ENCODE results near the gene RERE.

The RERE gene

GRCh38 chr1:8687039-8687438 is 130.4 kb downstream of the RERE start:
- DNase-seq (ENCODE audit: low spot score) = no peak

GRCh38 chr1:8685463-8685862 is 132.0 kb downstream of the RERE start:
- no peak for DNase-seq (ENCODE audit: low spot score)

- DNase-seq (ENCODE audit: low spot score) = no peak
These were observed 132.8 kb downstream of the RERE start for GRCh38 chr1:8684590-8684989.

- no peak for DNase-seq (ENCODE audit: low spot score)
These were observed 134.9 kb downstream of the RERE start for GRCh38 chr1:8682573-8682972.

- DNase-seq (ENCODE audit: low spot score) = no peak
These were observed 135.5 kb downstream of the RERE start for GRCh38 chr1:8681911-8682310.

GRCh38 chr1:8680664-8681650 is 136.5 kb downstream of the RERE start:
- no peak for DNase-seq (ENCODE audit: low spot score)

- DNase-seq (ENCODE audit: low spot score) = no peak
These were observed 137.3 kb downstream of the RERE start for GRCh38 chr1:8679929-8680663.

- no peak for DNase-seq (ENCODE audit: low spot score)
These were observed 138.0 kb downstream of the RERE start for GRCh38 chr1:8679395-8679800.

- no peak for DNase-seq (ENCODE audit: low spot score)
These were observed 138.6 kb downstream of the RERE start for GRCh38 chr1:8678673-8679394.

GRCh38 chr1:8677782-8678181 is 139.7 kb downstream of the RERE start:
- no peak for DNase-seq (ENCODE audit: low spot score)

- no peak for DNase-seq (ENCODE audit: low spot score)
These were observed 140.6 kb downstream of the RERE start for GRCh38 chr1:8676813-8677212.

- no peak for DNase-seq (ENCODE audit: low spot score)
These were observed 141.4 kb downstream of the RERE start for GRCh38 chr1:8676072-8676471.

GRCh38 chr1:8674912-8675311 is 142.5 kb downstream of the RERE start:
- DNase-seq (ENCODE audit: low spot score) = no peak

- no peak for DNase-seq (ENCODE audit: low spot score)
These were observed 143.0 kb downstream of the RERE start for GRCh38 chr1:8674481-8674880.

GRCh38 chr1:8671306-8671917 is 146.0 kb downstream of the RERE start:
- peak; percentile 64 for DNase-seq (ENCODE audit: low spot score)

- DNase-seq (ENCODE audit: low spot score) = no peak
These were observed 147.0 kb downstream of the RERE start for GRCh38 chr1:8670371-8670818.

GRCh38 chr1:8669606-8670335 is 147.7 kb downstream of the RERE start:
- no peak for DNase-seq (ENCODE audit: low spot score)

- no peak for DNase-seq (ENCODE audit: low spot score)
These were observed 149.4 kb downstream of the RERE start for GRCh38 chr1:8667869-8668594.

GRCh38 chr1:8666389-8667167 is 150.9 kb downstream of the RERE start:
- no peak for DNase-seq (ENCODE audit: low spot score)

- DNase-seq (ENCODE audit: low spot score) = no peak
These were observed 151.6 kb downstream of the RERE start for GRCh38 chr1:8665833-8666232.

All from germinal center (tissue), 1 donor.